Dendritic cell treated with granulocyte-macrophage colony-stimulating factor and Interleukin-4, amounts not matched to agents 40 ng/mL and 50 ng/mL, for 4 days (primary cell): Measurements from ENCODE around the gene U2SURP.
"Not testable (repeated sequence)": the region's sequence is repeated elsewhere in the genome, so short reads cannot be mapped to it uniquely, and the experiment has no call there.

ENCODE experiments used
- H3K27ac Mint-ChIP-seq: one replicate; pipeline ENCODE4 v1.8.0; 2022; ENCODE audit warnings: mild to moderate bottlenecking, mixed read lengths
- H3K27me3 Mint-ChIP-seq: one replicate; pipeline ENCODE4 v1.8.0; 2022; ENCODE audit warnings: mild to moderate bottlenecking, mixed read lengths
- H3K36me3 Mint-ChIP-seq: one replicate; pipeline ENCODE4 v1.8.0; 2022; ENCODE audit warnings: low read depth, mixed read lengths
- H3K4me1 Mint-ChIP-seq: one replicate; pipeline ENCODE4 v1.8.0; 2022; ENCODE audit warnings: low read depth, mixed read lengths
- H3K4me3 Mint-ChIP-seq: one replicate; pipeline ENCODE4 v1.8.0; 2022; ENCODE audit warnings: mild to moderate bottlenecking, moderate library complexity, mixed read lengths
- H3K9me3 Mint-ChIP-seq: one replicate; pipeline ENCODE4 v1.8.0; 2022; ENCODE audit warnings: mixed read lengths
- intact Hi-C: fragments of 100-400 bp; cut with micrococcal nuclease; formaldehyde crosslinking; loops from one replicate; pipeline ENCODE4 v1.15.0; 2022

The U2SURP gene

DNA sequence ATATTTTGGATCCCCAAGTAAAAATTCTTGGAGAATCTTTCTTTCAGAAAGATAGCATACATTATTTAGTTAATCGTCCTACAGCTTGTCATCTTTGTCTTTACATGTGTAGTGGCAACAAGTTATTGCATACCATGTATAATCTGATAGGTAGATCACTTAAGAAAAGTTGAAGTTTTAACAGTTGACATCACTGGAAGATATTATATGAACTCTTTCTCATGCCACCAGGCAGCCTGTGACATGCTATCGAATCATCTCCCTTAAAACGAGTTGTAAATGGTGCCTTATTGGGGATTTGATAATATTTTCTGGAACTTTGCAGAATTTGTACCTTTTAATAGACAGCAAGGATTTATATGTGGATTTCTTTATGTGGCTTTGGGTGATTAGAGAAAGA, 8.7 kb downstream of the U2SURP start:
- Mint-ChIP-seq H3K4me3 (no peak overlapping the region), H3K4me1 (peaks cover 28% of the 10 kb centered on the region), H3K27me3 (no peaks in the 10 kb centered on the region), H3K36me3 (peaks cover 18% of the 10 kb centered on the region), H3K9me3 (no peaks in the 10 kb centered on the region), H3K27ac (no peak overlapping the region)
- intact Hi-C loops: no loop called here

DNA sequence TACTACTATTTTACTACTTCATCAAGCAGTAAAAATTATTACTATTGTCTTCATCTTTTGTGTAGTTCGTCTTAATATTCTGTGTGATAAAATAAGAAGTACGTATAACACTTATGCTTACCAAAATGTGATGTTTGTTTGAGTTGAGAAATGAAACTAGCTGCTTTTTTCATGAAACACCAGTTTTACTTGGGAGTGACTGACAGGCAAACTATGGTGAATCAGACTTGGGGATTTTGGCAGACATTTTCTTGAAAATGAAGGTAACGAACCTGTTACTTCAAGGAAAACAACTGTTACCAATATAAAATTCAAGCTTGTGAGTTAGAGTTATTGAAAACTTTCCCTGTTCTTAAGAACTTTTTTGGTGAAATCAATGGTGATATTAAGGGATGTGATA, 10.3 kb downstream of the U2SURP start:
- H3K9me3 Mint-ChIP-seq: no peaks in the 10 kb centered on the region
- H3K27ac Mint-ChIP-seq: no peak overlapping the region
- peaks cover 21% of the 10 kb centered on the region for H3K4me1 Mint-ChIP-seq
- peaks cover 30% of the 10 kb centered on the region for H3K36me3 Mint-ChIP-seq
- intact Hi-C loops: no loop called here
- H3K4me3 Mint-ChIP-seq: no peak overlapping the region
- H3K27me3 Mint-ChIP-seq: no peaks in the 10 kb centered on the region

DNA sequence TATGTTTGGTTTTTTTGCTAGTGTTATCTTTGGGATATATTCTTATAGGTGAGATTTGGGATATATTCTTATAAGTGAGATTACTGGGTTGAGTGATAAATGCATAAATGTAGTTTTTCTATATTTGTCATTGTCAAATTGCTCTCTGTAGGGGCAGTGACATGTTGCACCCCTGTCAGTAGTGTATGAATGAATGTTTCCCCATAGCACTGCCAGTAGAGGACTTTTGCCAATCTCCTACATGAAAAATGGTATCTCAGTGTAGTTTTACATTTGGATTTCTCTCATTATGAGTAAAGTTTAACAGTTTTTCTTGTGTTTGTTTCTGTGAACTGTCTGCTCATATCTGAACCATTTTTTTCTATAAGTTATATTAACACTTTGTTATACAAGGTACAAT, 13.6 kb downstream of the U2SURP start:
- intact Hi-C loops: no loop called here
- Mint-ChIP-seq H3K4me3 (no peak overlapping the region), H3K36me3 (peaks cover 63% of the 10 kb centered on the region), H3K27ac (no peak overlapping the region), H3K27me3 (no peaks in the 10 kb centered on the region), H3K9me3 (no peaks in the 10 kb centered on the region), H3K4me1 (peaks cover 5% of the 10 kb centered on the region)

DNA sequence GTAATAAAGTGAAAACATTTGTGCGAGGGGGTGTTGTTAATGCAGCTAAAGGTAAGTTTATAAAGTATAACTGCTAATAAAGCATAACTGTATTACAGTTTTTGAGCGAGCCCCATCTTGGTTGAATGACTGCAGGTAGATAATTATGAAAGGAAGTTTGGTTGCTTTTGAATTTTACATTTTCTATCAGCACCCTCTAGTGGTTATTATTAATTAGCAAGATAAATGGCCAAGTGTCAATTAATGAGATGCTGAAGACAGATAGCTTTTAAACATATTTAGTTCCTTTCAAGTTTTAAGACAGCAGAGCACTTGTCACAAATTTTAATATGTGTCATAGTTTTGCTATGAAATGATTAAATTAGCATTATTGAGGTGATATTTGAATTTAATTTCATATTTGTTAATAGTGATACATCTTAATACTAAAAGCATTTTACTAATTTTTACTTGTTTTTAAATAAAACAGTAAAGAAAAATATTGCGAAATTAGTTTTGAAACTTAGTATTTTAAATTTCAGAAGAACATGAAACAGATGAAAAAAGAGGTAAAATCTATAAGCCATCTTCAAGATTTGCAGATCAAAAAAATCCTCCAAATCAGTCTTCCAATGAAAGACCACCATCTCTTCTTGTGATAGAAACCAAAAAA, 15.1 kb downstream of the U2SURP start:
- no peak overlapping the region for H3K4me3 Mint-ChIP-seq
- intact Hi-C loops: no loop called here
- peaks cover 78% of the 10 kb centered on the region for H3K36me3 Mint-ChIP-seq
- H3K27ac Mint-ChIP-seq: no peak overlapping the region
- no peaks in the 10 kb centered on the region for H3K9me3 Mint-ChIP-seq
- no peaks in the 10 kb centered on the region for H3K4me1 Mint-ChIP-seq
- H3K27me3 Mint-ChIP-seq: no peaks in the 10 kb centered on the region

DNA sequence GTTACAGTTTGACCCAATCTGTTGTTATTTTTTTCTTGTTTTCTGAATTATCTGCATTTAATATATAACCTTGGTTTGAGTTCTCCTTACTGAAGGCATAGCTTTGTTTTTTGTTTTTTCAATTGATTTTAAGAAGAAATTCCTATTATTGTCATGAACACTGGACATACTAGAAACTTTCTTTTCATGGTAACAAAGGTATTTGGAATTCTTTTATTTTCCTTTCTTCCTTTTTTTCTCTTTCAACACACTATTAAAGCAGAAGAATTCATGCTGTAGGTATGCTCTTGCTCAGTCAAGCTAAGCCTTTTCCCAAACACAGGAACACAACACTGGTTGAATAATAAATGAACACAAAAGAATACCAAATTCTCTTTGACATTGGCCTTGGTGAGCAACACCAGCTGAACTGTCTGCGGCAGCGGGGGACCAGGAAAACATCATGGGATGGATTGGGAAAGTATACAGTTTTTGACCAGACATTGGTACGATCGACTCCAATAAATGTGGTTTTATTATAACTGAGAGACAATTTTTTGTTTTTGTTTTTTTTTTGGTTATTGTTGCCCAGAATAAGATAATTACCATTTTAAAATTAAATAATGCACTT, 23.1 kb downstream of the U2SURP start:
- no peak overlapping the region for H3K27ac Mint-ChIP-seq
- intact Hi-C loops: no loop called here
- no peaks in the 10 kb centered on the region for H3K9me3 Mint-ChIP-seq
- H3K36me3 Mint-ChIP-seq: peaks cover 79% of the 10 kb centered on the region
- H3K4me1 Mint-ChIP-seq: no peaks in the 10 kb centered on the region
- no peak overlapping the region for H3K4me3 Mint-ChIP-seq
- no peaks in the 10 kb centered on the region for H3K27me3 Mint-ChIP-seq

DNA sequence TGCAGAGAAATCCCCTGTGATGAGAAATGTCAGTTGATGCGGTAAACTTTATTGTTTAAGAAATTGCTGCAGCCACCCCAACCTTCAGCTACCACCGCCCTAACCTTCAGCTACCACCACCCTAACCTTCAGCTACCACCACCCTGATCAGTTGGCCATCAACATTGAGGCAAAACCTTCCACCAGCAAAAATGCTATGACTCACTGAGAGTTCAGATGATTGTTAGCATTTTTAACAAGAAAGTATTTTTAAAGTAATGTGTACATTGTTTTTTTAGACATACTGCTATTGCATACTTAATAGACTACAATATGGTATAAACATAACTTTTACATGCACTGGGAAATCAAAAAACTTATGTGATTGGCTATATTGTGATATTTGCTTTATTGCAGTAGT, 30.0 kb downstream of the U2SURP start:
- no peak overlapping the region for H3K4me3 Mint-ChIP-seq
- H3K27me3 Mint-ChIP-seq: no peaks in the 10 kb centered on the region
- H3K9me3 Mint-ChIP-seq: no peaks in the 10 kb centered on the region
- intact Hi-C loops: no loop called here
- peaks cover 87% of the 10 kb centered on the region for H3K36me3 Mint-ChIP-seq
- H3K4me1 Mint-ChIP-seq: peaks cover 11% of the 10 kb centered on the region
- H3K27ac Mint-ChIP-seq: no peak overlapping the region

DNA sequence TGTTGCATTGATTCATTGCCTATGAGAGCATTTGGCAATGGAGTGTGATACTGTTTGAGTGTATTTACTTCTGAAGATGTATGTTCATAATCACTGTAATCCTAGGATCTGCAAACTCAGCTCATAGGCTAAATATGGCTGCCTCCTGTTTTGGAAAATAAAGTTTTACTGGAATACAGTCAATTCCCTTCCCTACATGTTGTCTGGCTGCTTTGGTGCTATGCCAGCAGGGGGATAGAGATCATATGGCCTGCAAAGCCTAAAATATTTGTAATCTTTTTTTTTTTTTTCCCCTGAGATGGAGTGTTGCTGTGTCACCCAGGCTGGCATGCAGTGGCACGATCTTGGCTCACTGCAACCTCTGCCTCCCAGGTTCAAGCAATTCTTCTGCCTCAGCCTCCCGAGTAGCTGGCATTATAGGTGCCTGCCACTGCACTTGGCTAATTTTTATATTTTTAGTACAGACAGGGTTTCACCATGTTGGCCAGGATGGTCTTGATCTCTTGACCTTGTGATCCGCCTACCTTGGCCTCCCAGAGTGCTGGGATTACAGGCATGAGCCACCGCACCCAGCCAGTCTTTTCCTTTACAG, 30.5 kb downstream of the U2SURP start:
- H3K36me3 Mint-ChIP-seq: peaks cover 91% of the 10 kb centered on the region
- H3K9me3 Mint-ChIP-seq, intact Hi-C loops, H3K4me3 Mint-ChIP-seq, H3K27ac Mint-ChIP-seq, H3K27me3 Mint-ChIP-seq: not testable (repeated sequence)
- peaks cover 15% of the 10 kb centered on the region for H3K4me1 Mint-ChIP-seq

DNA sequence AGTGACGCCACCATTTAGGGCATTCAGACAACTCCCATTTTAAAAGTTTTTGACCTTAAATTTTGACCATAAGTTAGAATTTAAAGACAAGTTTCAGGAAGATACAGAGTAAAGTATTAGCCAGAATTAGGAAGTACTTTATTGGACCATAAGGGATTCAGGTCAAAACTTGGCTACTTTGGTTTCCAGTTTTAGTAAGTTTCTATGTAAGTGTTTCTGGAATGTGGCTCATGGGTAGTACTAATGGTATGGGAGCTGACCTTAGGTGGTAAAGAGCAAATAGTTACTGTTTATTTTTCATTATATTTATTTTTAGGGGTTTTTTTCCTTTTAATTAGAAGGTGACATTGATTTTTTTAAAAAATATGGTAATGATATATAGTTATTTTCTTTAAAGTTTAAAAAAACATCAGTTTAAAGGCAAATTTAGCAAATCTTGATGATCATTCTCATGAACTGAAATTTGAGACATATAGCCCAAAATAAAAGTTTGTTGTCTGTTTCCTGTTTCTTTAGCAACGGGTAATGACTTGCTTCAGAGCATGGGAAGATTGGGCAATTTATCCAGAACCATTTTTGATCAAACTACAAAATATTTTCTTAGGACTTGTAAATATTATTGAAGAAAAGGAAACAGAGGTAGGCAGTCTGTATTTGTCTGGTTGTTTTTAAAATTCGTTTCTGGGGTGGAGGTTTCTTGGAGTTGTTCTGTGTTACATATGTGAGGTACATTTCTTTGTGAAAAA, 34.3 kb downstream of the U2SURP start:
- no peaks in the 10 kb centered on the region for H3K27me3 Mint-ChIP-seq
- peaks cover 68% of the 10 kb centered on the region for H3K36me3 Mint-ChIP-seq
- peaks cover 15% of the 10 kb centered on the region for H3K4me1 Mint-ChIP-seq
- no peaks in the 10 kb centered on the region for H3K9me3 Mint-ChIP-seq
- no peak overlapping the region for H3K4me3 Mint-ChIP-seq
- intact Hi-C loops: no loop called here
- no peak overlapping the region for H3K27ac Mint-ChIP-seq

DNA sequence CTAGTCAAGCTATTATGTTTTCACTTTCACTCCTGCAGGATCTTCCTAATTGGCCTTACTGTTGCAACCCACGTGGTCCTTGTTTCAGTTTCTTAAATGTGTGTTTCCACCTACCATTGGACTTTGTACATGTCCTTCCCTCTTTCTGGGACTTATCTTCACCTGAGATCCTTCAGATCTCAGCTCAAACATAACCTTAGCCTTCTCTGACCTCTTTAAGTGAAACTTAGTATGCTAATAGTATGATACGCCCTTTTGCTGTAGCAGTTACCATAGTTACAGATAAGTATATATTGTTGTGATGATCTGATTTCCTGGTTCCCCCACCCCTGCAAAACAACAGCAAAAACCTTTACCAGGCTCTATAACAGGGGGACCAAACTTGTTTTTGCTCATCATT, 35.2 kb downstream of the U2SURP start:
- H3K4me3 Mint-ChIP-seq: no peak overlapping the region
- peaks cover 15% of the 10 kb centered on the region for H3K4me1 Mint-ChIP-seq
- H3K9me3 Mint-ChIP-seq: no peaks in the 10 kb centered on the region
- intact Hi-C loops: no loop called here
- no peaks in the 10 kb centered on the region for H3K27me3 Mint-ChIP-seq
- peaks cover 59% of the 10 kb centered on the region for H3K36me3 Mint-ChIP-seq
- H3K27ac Mint-ChIP-seq: no peak overlapping the region

DNA sequence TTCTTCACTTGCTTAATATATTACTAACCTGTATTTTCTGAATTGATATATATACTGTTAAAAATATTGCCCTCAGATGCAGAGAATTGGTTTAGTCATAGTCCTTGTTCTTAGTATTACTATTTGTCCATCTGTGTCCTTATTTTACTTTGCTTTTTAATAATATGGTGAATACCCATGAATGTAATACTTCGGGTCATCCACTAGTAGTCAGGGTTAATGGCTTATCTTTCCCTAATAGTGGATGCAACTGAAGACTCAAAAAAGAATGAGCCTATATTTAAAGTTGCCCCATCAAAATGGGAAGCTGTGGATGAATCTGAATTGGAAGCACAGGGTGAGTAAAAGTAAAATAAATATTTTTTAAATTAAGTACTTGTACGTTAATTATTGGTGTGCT, 36.5 kb downstream of the U2SURP start:
- no peaks in the 10 kb centered on the region for H3K9me3 Mint-ChIP-seq
- H3K4me1 Mint-ChIP-seq: peaks cover 15% of the 10 kb centered on the region
- H3K27me3 Mint-ChIP-seq: no peaks in the 10 kb centered on the region
- H3K36me3 Mint-ChIP-seq: peaks cover 51% of the 10 kb centered on the region
- intact Hi-C loops: no loop called here
- H3K4me3 Mint-ChIP-seq: no peak overlapping the region
- no peak overlapping the region for H3K27ac Mint-ChIP-seq

DNA sequence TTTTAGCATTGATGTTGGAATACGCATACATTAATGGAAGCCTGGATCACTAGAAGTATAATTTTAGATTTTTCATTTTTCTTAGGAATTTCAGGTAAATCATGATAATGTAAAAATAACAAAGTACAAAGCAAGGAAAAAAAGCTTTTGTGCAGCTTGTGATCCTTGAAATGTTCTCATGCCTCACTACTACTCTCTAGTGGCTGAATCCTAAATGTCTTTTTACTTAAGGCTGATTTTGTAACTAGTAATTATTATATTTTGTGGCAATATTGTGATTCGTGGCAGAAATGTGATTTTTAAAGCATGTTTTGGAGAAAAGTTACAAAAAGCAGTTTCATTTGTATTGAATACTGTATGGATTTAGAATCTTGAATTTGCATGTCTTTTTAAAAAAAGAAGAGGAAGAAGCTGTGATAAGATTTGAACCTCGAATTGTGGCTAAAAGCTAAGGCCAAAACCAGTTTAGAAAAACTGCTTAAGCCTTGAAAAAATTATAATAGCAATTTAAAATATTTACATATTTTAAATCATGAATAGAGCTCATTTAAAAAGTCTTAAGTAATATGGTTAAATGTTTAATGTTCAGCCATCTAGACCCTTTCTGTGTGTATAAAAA, 39.0 kb downstream of the U2SURP start:
- Mint-ChIP-seq H3K36me3 (peaks cover 55% of the 10 kb centered on the region), H3K27ac (no peak overlapping the region), H3K27me3 (no peaks in the 10 kb centered on the region), H3K9me3 (no peaks in the 10 kb centered on the region), H3K4me1 (peaks cover 14% of the 10 kb centered on the region), H3K4me3 (no peak overlapping the region)
- intact Hi-C loops: no loop called here

DNA sequence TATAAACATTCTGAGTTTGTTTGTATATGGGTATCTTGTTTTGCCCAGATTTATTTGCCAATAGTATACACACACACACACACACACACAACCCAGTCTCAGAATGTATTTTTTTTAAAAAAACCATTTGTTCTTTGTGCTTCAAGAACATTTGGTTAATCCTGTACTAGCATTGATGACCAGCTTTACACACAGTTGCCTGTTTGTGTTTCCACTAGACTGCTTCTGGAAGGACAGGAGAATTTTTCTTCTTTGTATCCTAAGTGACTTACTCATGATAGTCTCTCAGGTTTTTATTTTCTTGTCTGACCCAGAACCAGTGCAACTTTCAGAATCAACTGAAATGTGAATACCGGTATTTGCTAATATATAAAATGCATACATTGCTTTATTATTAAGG, 40.5 kb downstream of the U2SURP start:
- intact Hi-C loops: no loop called here
- Mint-ChIP-seq H3K4me3 (no peak overlapping the region), H3K36me3 (peaks cover 44% of the 10 kb centered on the region), H3K27me3 (no peaks in the 10 kb centered on the region), H3K9me3 (no peaks in the 10 kb centered on the region), H3K4me1 (no peaks in the 10 kb centered on the region), H3K27ac (no peak overlapping the region)

DNA sequence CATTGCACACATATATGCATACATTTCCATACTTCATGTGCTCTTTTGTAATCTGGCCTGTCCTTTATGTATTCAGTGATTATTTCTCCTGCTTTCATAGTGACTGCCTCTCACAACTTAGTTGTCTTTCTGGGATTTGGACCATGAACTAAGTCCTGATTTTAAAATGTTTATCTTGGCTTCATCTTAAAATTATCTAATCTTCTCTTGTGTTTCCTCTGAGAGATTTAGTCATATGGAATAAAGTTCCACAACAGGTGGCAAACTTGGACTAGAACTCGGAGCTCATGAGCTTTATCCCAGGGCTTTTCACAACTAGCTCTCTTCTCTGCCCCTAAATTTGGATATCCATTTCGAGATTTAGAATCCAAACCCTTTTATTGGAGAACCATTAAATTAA, 44.3 kb downstream of the U2SURP start:
- H3K4me1 Mint-ChIP-seq: no peaks in the 10 kb centered on the region
- intact Hi-C loops: no loop called here
- no peak overlapping the region for H3K27ac Mint-ChIP-seq
- H3K27me3 Mint-ChIP-seq: no peaks in the 10 kb centered on the region
- no peaks in the 10 kb centered on the region for H3K9me3 Mint-ChIP-seq
- H3K36me3 Mint-ChIP-seq: peaks cover 59% of the 10 kb centered on the region
- H3K4me3 Mint-ChIP-seq: no peak overlapping the region

DNA sequence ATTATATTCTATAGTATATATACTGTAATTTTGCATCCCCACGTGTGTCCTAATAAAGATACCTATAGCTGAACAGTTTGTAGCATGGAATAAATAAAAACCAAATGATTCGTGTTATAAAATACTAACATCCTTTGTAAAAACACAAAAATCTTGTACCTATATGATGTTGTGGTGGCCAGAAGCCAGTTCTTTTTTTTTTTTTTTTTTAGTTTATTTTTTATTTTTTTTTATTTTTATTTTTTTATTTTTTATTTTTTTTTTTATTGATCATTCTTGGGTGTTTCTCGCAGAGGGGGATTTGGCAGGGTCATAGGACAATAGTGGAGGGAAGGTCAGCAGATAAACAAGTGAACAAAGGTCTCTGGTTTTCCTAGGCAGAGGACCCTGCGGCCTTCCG, 44.7 kb downstream of the U2SURP start:
- H3K9me3 Mint-ChIP-seq, H3K4me1 Mint-ChIP-seq, H3K4me3 Mint-ChIP-seq, H3K27me3 Mint-ChIP-seq, H3K27ac Mint-ChIP-seq, intact Hi-C loops: not testable (repeated sequence)
- peaks cover 63% of the 10 kb centered on the region for H3K36me3 Mint-ChIP-seq
